Measurements from ENCODE around the gene SLC18A2.

GRCh38 chr10:117198088-117198487, 42.8 kb upstream of the SLC18A2 start:
- TF ChIP-seq, protein P1, sequence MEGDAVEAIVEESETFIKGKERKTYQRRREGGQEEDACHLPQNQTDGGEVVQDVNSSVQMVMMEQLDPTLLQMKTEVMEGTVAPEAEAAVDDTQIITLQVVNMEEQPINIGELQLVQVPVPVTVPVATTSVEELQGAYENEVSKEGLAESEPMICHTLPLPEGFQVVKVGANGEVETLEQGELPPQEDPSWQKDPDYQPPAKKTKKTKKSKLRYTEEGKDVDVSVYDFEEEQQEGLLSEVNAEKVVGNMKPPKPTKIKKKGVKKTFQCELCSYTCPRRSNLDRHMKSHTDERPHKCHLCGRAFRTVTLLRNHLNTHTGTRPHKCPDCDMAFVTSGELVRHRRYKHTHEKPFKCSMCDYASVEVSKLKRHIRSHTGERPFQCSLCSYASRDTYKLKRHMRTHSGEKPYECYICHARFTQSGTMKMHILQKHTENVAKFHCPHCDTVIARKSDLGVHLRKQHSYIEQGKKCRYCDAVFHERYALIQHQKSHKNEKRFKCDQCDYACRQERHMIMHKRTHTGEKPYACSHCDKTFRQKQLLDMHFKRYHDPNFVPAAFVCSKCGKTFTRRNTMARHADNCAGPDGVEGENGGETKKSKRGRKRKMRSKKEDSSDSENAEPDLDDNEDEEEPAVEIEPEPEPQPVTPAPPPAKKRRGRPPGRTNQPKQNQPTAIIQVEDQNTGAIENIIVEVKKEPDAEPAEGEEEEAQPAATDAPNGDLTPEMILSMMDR (IDR thresholded peaks at IDR 0.05), result no peak
- TF ChIP-seq POLR2A (IDR thresholded peaks at IDR 0.05; ENCODE audit: low read depth), result no peak
- TF ChIP-seq POLR2AphosphoS5 (IDR thresholded peaks at IDR 0.05), result no peak
- no peak for TF ChIP-seq EP300 (IDR thresholded peaks at IDR 0.05)

All from esophagus muscularis mucosa (tissue), 4 donors.